ENCODE data around the gene GLIPR1. TPM values are rescaled to one million over a fixed set of nuclear protein-coding genes. Genes with fewer than 3 reads are reported as not detected.

Gene GLIPR1
- total and polyA plus RNA-seq, 8 donors = 12.4 to 68.2 (median 13.8) TPM

GRCh38 chr12:75545636-75546035, 65.1 kb downstream of the GLIPR1 start:
- peaks cover 4 to 6% of the 10 kb centered on the region in 2 donors for H3K4me1 ChIP-seq
- H3K27me3 ChIP-seq = no peaks in the 10 kb centered on the region
- no peaks in the 10 kb centered on the region for H3K9me3 ChIP-seq
- ATAC-seq = no peak
- TF ChIP-seq CTCF (IDR thresholded peaks at IDR 0.05) = no peak
- intact Hi-C loops (cut with DNase I) = no loop called here
- DNase-seq = no peak
- no peak overlapping the region for H3K27ac ChIP-seq
- no peak overlapping the region for H3K4me3 ChIP-seq
- no peaks in the 10 kb centered on the region for H3K36me3 ChIP-seq

DNA sequence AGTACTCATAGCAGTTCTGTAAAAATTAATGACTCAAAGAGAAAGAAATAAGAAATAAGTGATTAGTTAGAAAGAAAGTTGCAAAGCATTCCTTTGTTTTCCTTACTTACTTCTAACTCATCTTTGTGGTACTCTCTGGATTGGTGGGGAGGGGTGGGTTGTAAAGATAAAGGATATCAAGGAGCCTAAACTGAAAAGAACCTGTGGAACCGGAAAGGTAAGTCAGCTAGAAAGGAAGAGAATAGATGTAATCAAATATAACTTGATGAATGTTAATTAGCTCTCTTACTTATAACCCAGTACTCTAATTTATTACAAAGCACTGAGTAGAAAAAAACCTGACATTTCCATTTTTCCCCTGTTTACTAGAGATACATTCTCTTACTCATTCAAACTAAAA, 68.3 kb downstream of the GLIPR1 start:
- TF ChIP-seq CTCF (IDR thresholded peaks at IDR 0.05) = no peak
- intact Hi-C loops (cut with DNase I) = no loop called here
- H3K9me3 ChIP-seq = no peaks in the 10 kb centered on the region
- H3K4me1 ChIP-seq = peaks cover 4 to 10% of the 10 kb centered on the region in 2 donors
- no peaks in the 10 kb centered on the region for H3K36me3 ChIP-seq
- no peaks in the 10 kb centered on the region for H3K27me3 ChIP-seq
- H3K27ac ChIP-seq = no peak overlapping the region
- DNase-seq (no peak), ATAC-seq (no peak)
- no peak overlapping the region for H3K4me3 ChIP-seq

- TF ChIP-seq CTCF (IDR thresholded peaks at IDR 0.05) = no peak
- Histone ChIP-seq H3K27me3 (no peaks in the 10 kb centered on the region), H3K27ac (no peak overlapping the region), H3K9me3 (no peaks in the 10 kb centered on the region), H3K4me1 (peaks cover 9 to 10% of the 10 kb centered on the region in 2 donors), H3K4me3 (no peak overlapping the region), H3K36me3 (no peaks in the 10 kb centered on the region)
- DNase-seq = no peak
- no peak for ATAC-seq
- intact Hi-C loops (cut with DNase I) = no loop called here
Measured at GRCh38 chr12:75549989-75550388, 69.4 kb downstream of the GLIPR1 start.

GRCh38 chr12:75550401-75551240, 70.1 kb downstream of the GLIPR1 start:
- TF ChIP-seq CTCF (IDR thresholded peaks at IDR 0.05) = no peak
- Histone ChIP-seq H3K27ac (no peak overlapping the region), H3K36me3 (no peaks in the 10 kb centered on the region), H3K4me1 (peaks cover 9 to 10% of the 10 kb centered on the region in 2 donors), H3K27me3 (no peaks in the 10 kb centered on the region), H3K4me3 (no peak overlapping the region), H3K9me3 (no peaks in the 10 kb centered on the region)
- DNase-seq (peak in 2 of 4 donors; percentile 35 to 38), ATAC-seq (no peak)
- intact Hi-C loops (cut with DNase I) = no loop called here

GRCh38 chr12:75551477-75551876, 70.9 kb downstream of the GLIPR1 start:
- H3K36me3 ChIP-seq = no peaks in the 10 kb centered on the region
- H3K27ac ChIP-seq = no peak overlapping the region
- DNase-seq (no peak), ATAC-seq (no peak)
- intact Hi-C loops (cut with DNase I) = no loop called here
- no peak overlapping the region for H3K4me3 ChIP-seq
- no peaks in the 10 kb centered on the region for H3K9me3 ChIP-seq
- TF ChIP-seq CTCF (IDR thresholded peaks at IDR 0.05) = no peak
- H3K4me1 ChIP-seq = peaks cover 9 to 10% of the 10 kb centered on the region in 2 donors
- no peaks in the 10 kb centered on the region for H3K27me3 ChIP-seq
